Measurements from ENCODE around the gene TSPAN5.
A peak's percentile ranks its signal among the peaks of the same experiment; 100 is the strongest.

The TSPAN5 gene

DNA sequence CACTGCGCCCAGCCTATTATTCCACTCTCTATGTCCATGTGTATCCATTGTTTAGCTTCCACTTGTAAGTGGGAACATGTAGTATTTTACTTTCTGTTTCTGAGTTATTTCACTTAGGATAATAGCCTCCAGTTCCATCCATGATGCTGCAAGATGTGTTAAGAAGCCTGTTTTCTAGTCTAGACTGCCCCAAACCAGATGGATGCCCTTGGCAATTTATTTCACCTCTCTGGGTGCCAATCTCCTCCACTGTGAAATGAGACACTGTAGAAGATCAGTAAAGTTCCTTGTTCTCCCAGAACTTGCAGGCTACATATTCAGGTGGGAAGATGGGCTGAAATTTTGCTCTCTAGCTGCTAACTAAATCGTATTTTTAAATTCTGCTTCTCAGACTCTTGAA lies 72.8 kb downstream of the TSPAN5 start:
- Mint-ChIP-seq H3K4me3 (no peak overlapping the region), H3K27ac (no peak overlapping the region), H3K27me3 (ENCODE audit: low read depth) (no peaks in the 10 kb centered on the region), H3K4me1 (ENCODE audit: low read depth) (peaks cover 9% of the 10 kb centered on the region), H3K9me3 (peaks cover 5% of the 10 kb centered on the region), H3K36me3 (ENCODE audit: low read depth) (peaks cover 7% of the 10 kb centered on the region)

DNA sequence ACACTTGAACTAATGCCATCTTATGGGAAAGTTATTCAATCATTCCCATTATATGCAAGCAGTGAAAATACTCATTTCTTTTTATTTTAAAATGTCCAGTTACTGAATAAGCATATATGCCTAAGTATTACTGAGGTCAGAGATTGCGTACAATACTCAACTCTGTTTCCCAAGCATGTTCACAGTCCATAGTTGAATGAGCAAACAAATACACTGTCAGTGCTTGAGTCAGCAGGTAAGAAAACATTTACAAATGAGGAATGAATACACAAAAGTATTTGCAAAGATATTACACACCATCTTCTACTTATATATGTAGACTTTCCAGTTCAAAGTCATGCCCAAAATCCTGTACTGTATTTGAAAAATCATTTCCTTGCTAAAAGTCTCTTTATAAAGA lies 74.1 kb downstream of the TSPAN5 start:
- no peaks in the 10 kb centered on the region for H3K9me3 Mint-ChIP-seq
- H3K4me1 Mint-ChIP-seq (ENCODE audit: low read depth), result peaks cover 18% of the 10 kb centered on the region
- no peaks in the 10 kb centered on the region for H3K27me3 Mint-ChIP-seq (ENCODE audit: low read depth)
- no peak overlapping the region for H3K4me3 Mint-ChIP-seq
- peaks cover 2% of the 10 kb centered on the region for H3K36me3 Mint-ChIP-seq (ENCODE audit: low read depth)
- H3K27ac Mint-ChIP-seq, result no peak overlapping the region

DNA sequence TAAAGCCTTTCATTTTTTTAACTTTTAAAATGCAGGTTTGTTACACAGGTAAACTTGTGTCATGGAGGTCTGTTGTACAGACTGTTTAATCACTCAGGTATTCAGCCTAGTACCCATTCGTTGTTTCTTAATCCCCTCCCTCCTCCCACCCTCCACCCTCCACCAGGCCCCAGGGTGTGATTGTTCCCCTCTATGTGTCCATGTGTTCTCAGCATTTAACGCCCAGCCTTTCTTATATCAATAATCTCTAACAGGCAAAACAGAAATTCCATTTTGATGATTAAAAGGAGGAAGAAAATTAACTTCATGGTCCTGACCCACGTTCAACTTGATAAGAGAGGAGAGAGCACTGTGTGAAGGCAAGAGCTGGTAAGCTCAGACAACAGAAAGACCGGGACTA lies 75.1 kb downstream of the TSPAN5 start:
- H3K36me3 Mint-ChIP-seq (ENCODE audit: low read depth), result peaks cover 5% of the 10 kb centered on the region
- no peak overlapping the region for H3K27ac Mint-ChIP-seq
- H3K9me3 Mint-ChIP-seq, result no peaks in the 10 kb centered on the region

GRCh38 chr4:98581126-98581525 lies 77.3 kb downstream of the TSPAN5 start:
- H3K27me3 Mint-ChIP-seq (ENCODE audit: low read depth), result no peaks in the 10 kb centered on the region
- peaks cover 26% of the 10 kb centered on the region for H3K4me1 Mint-ChIP-seq (ENCODE audit: low read depth)
- H3K36me3 Mint-ChIP-seq (ENCODE audit: low read depth), result peaks cover 11% of the 10 kb centered on the region
- no peaks in the 10 kb centered on the region for H3K9me3 Mint-ChIP-seq
- no peak overlapping the region for H3K4me3 Mint-ChIP-seq
- no peak overlapping the region for H3K27ac Mint-ChIP-seq

More for the DNA sequence above, 75.1 kb downstream of the TSPAN5 start:
- Mint-ChIP-seq H3K4me3 (no peak overlapping the region), H3K27me3 (ENCODE audit: low read depth) (no peaks in the 10 kb centered on the region), H3K4me1 (ENCODE audit: low read depth) (peaks cover 25% of the 10 kb centered on the region)

- H3K4me3 Mint-ChIP-seq, result no peak overlapping the region
- H3K27me3 Mint-ChIP-seq (ENCODE audit: low read depth), result no peaks in the 10 kb centered on the region
- H3K9me3 Mint-ChIP-seq, result no peaks in the 10 kb centered on the region
- peaks cover 20% of the 10 kb centered on the region for H3K4me1 Mint-ChIP-seq (ENCODE audit: low read depth)
- no peak overlapping the region for H3K27ac Mint-ChIP-seq
- H3K36me3 Mint-ChIP-seq (ENCODE audit: low read depth), result peaks cover 27% of the 10 kb centered on the region
Observed at GRCh38 chr4:98577956-98578355, 80.5 kb downstream of the TSPAN5 start.

DNA sequence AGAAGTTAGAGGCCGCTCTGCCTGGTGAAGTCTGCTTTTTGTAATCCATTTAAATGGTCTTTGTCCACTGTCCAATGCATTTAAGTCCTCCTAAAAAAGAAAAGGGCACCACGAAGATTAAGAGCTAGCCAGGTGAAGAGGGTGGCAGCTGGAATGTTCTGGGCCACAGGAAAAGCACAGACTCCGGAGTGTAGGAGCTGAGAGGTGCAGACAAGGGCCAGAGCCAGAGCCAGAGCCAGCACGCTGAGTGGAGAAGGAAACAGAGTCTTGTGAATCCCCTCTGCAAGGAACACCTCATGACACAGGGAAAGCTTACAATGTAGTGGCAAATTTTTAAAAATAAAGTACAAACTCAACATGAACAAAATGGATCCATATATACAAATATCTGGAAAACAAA lies 83.6 kb downstream of the TSPAN5 start:
- Mint-ChIP-seq H3K27ac (no peak overlapping the region), H3K27me3 (ENCODE audit: low read depth) (no peaks in the 10 kb centered on the region), H3K4me3 (no peak overlapping the region), H3K4me1 (ENCODE audit: low read depth) (peaks cover 20% of the 10 kb centered on the region), H3K36me3 (ENCODE audit: low read depth) (peaks cover 36% of the 10 kb centered on the region), H3K9me3 (no peaks in the 10 kb centered on the region)

GRCh38 chr4:98573791-98574190 lies 84.6 kb downstream of the TSPAN5 start:
- no peaks in the 10 kb centered on the region for H3K9me3 Mint-ChIP-seq
- peaks cover 36% of the 10 kb centered on the region for H3K36me3 Mint-ChIP-seq (ENCODE audit: low read depth)

GRCh38 chr4:98572697-98573096 lies 85.7 kb downstream of the TSPAN5 start:
- H3K27ac Mint-ChIP-seq, result no peak overlapping the region
- no peaks in the 10 kb centered on the region for H3K27me3 Mint-ChIP-seq (ENCODE audit: low read depth)
- H3K4me3 Mint-ChIP-seq, result no peak overlapping the region
- H3K36me3 Mint-ChIP-seq (ENCODE audit: low read depth), result peaks cover 33% of the 10 kb centered on the region
- peaks cover 18% of the 10 kb centered on the region for H3K4me1 Mint-ChIP-seq (ENCODE audit: low read depth)
- no peaks in the 10 kb centered on the region for H3K9me3 Mint-ChIP-seq

More at GRCh38 chr4:98573791-98574190, 84.6 kb downstream of the TSPAN5 start:
- Mint-ChIP-seq H3K4me3 (no peak overlapping the region), H3K27me3 (ENCODE audit: low read depth) (no peaks in the 10 kb centered on the region), H3K4me1 (ENCODE audit: low read depth) (peaks cover 13% of the 10 kb centered on the region), H3K27ac (no peak overlapping the region)

DNA sequence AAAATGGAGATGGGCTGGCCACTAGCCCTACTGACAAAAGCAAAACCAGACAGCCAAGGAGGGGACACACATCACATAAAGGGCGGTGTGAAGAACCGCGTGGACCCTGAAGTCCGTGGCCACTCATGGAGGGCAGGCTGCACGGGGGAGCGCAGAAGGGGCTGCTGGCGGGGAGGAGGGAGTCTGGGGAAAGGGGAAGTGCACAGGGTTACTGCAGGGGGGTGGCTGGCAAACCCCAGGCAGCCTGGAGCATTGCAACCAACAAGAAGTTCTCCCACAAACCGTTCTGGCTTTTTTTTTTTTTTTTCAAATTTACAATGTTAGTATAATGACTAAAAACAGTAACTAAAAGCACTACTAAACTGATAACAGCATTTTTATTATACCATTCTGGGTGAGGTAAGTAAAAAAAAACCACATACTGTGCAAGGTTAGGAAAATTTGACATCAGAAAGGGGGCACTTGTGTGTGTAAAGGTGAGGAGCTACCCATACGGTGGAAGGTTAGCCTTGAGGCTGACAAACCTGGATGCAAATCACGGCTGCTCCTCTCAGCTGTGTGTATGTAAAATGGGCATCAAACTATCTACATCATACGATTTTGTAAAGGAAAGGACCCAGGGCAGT lies 87.1 kb downstream of the TSPAN5 start:
- H3K4me1 Mint-ChIP-seq (ENCODE audit: low read depth), result peaks cover 22% of the 10 kb centered on the region
- H3K27ac Mint-ChIP-seq, result no peak overlapping the region
- H3K27me3 Mint-ChIP-seq (ENCODE audit: low read depth), result no peaks in the 10 kb centered on the region
- peaks cover 32% of the 10 kb centered on the region for H3K36me3 Mint-ChIP-seq (ENCODE audit: low read depth)
- H3K4me3 Mint-ChIP-seq, result no peak overlapping the region
- H3K9me3 Mint-ChIP-seq, result no peaks in the 10 kb centered on the region

- peaks cover 26% of the 10 kb centered on the region for H3K4me1 Mint-ChIP-seq (ENCODE audit: low read depth)
- no peaks in the 10 kb centered on the region for H3K27me3 Mint-ChIP-seq (ENCODE audit: low read depth)
- H3K4me3 Mint-ChIP-seq, result no peak overlapping the region
- H3K36me3 Mint-ChIP-seq (ENCODE audit: low read depth), result peaks cover 28% of the 10 kb centered on the region
- no peak overlapping the region for H3K27ac Mint-ChIP-seq
- H3K9me3 Mint-ChIP-seq, result no peaks in the 10 kb centered on the region
Observed at GRCh38 chr4:98570151-98570797, 88.1 kb downstream of the TSPAN5 start.

GRCh38 chr4:98568941-98569663 lies 89.3 kb downstream of the TSPAN5 start:
- Mint-ChIP-seq H3K4me1 (ENCODE audit: low read depth) (peaks cover 26% of the 10 kb centered on the region), H3K4me3 (no peak overlapping the region), H3K9me3 (no peaks in the 10 kb centered on the region), H3K27ac (peak overlapping the region; percentile 53), H3K36me3 (ENCODE audit: low read depth) (peaks cover 18% of the 10 kb centered on the region), H3K27me3 (ENCODE audit: low read depth) (no peaks in the 10 kb centered on the region)

- H3K27me3 Mint-ChIP-seq (ENCODE audit: low read depth), result no peaks in the 10 kb centered on the region
- H3K4me3 Mint-ChIP-seq, result no peak overlapping the region
- peaks cover 15% of the 10 kb centered on the region for H3K36me3 Mint-ChIP-seq (ENCODE audit: low read depth)
- H3K4me1 Mint-ChIP-seq (ENCODE audit: low read depth), result peaks cover 29% of the 10 kb centered on the region
- no peaks in the 10 kb centered on the region for H3K9me3 Mint-ChIP-seq
- no peak overlapping the region for H3K27ac Mint-ChIP-seq
Observed at GRCh38 chr4:98567611-98568010, 90.8 kb downstream of the TSPAN5 start.

DNA sequence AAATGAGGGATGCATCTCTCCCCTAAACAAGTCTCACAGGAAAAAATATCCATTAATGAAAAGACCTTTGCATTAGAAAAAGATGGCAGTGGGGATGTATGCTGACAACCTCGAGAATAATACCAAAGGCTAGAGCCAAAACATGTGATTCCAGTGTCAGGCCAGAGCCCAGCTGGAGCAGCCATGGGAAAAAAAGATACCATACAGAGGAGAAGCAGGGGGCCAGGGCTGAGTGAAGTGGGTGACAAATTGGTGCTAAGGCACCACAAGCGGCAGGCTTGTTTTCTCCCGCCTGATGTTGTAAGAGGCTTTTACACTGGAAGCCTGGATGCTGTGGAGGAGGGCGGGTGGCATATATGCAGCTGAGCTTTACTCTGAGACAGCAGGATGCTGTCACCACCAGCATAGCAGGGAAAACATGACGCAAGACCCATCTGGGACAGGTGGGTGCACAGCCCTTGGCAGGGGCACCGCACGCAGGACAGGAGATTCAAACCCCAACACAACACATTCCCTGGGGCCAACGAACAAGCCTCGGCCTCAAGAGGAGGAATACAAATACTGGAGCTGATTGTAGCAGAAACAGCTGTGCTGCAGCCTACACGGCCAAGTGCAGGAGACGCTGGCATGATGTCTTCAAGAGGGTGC lies 91.9 kb downstream of the TSPAN5 start:
- Mint-ChIP-seq H3K4me3 (no peak overlapping the region), H3K9me3 (no peaks in the 10 kb centered on the region), H3K27me3 (ENCODE audit: low read depth) (no peaks in the 10 kb centered on the region), H3K36me3 (ENCODE audit: low read depth) (peaks cover 12% of the 10 kb centered on the region), H3K4me1 (ENCODE audit: low read depth) (peaks cover 30% of the 10 kb centered on the region), H3K27ac (no peak overlapping the region)

- no peaks in the 10 kb centered on the region for H3K27me3 Mint-ChIP-seq (ENCODE audit: low read depth)
Observed at GRCh38 chr4:98565681-98566301, 92.6 kb downstream of the TSPAN5 start.

More at GRCh38 chr4:98565681-98566301, 92.6 kb downstream of the TSPAN5 start:
- Mint-ChIP-seq H3K9me3 (no peaks in the 10 kb centered on the region), H3K4me1 (ENCODE audit: low read depth) (peaks cover 28% of the 10 kb centered on the region), H3K36me3 (ENCODE audit: low read depth) (peaks cover 11% of the 10 kb centered on the region), H3K4me3 (no peak overlapping the region), H3K27ac (no peak overlapping the region)
